ENCODE results near the gene ZNF575. TPM values are rescaled to one million over a fixed set of nuclear protein-coding genes. Genes with fewer than 3 reads are reported as not detected.
"Not testable (repeated sequence)": the region's sequence is repeated elsewhere in the genome, so short reads cannot be mapped to it uniquely, and the experiment has no call there.

The ZNF575 gene
- total RNA-seq, 1 experiment from 2014 or later, result 0.35 TPM

DNA sequence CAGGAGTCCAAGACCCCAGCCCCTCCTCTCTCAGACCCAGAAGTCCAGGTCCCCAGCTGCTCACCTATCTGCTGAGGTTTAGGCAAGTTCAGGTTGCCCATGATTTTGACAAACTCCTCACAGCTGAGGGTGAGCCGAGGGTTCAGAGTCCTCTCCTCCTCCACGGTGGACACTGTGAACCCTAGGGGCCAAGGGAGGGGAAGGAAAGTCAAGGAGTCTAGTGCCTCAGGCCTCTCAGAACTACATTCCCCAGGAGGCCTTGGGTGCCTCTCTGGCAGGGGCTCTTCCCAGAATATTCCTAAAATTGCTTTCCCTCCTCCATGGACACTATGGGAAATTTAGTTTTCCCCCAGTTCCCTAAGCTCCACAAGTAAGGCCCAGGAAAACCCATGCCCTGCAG, 25.1 kb upstream of the ZNF575 start:
- no peak for DNase-seq (ENCODE audit: extremely low read depth, low read depth)

DNA sequence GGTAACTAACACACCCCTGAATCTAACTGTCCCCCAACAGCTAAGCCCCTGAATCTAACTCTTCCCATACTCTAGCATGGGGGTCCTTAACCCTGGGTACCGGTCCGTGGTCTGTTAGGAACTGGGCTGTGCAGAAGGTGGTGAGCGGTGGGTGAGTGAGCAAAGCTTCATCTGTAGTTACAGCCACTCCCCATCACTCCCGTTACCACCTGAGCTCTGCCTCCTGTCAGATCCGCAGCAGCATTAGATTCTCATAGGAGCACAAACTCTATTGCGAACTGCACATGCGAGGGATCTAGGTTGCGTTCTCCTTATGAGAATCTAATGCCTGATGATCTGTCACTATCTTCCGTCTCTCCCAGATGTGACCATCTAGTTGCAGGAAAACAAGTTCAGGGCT, 22.3 kb upstream of the ZNF575 start:
- DNase-seq (ENCODE audit: extremely low read depth, low read depth), result no peak

DNA sequence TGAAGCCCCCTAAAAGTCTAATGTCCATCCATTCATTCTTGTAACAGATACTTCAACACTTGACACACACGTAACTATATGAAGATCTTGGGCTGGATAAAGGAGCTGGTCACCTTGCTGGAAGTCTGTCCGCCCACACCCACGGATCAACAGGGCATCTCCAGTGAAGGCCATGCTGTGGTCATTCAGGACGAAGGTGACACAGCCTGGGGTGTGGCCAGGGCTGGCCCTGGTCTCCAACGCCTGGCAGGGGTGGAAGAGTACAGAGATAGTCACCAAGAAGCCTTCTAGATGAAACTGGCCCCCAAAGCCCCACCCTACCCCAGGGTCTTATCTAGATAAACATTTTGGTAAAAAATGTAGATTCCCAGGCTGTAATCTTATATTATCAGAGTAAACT, 21.7 kb upstream of the ZNF575 start:
- DNase-seq (ENCODE audit: extremely low read depth, low read depth), result no peak

DNA sequence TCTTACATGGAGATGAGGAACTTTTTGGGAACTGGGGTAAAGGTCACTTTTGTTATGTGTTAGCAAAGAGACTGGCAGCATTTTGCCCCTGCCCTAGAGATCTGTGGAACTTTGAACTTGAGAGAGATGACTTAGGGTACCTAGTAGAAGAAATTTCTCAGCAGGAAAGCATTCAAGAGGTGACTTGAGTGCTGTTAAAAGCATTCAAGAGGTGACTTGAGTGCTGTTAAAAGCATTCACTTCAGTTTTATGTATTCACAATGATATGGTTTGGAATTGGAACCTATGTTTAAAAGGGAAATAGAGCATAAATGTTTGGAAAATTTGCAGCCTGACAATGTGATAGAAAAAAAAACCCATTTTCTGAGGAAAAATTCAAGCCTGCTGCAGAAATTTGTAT, 20.6 kb upstream of the ZNF575 start:
- DNase-seq (ENCODE audit: extremely low read depth, low read depth), result not testable (repeated sequence)

DNA sequence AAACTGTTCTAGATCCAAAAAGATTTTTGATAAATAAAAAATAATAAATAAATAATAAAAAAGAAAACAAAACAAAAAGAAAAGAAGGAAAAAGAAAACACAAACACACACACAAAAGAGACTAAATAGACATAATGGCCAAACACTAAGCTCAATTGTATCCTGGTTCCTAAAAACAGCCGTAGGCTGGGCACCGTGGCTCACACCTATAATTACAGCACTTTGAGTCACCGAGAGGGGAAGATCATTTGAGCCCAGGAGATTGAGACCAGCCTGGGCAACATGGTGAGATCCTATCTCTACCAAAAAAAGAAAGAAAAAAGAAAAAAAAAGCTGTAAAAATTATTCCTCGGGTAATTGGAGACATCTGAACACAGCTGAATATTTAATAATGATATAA, 14.9 kb upstream of the ZNF575 start:
- no peak for DNase-seq (ENCODE audit: extremely low read depth, low read depth)

DNA sequence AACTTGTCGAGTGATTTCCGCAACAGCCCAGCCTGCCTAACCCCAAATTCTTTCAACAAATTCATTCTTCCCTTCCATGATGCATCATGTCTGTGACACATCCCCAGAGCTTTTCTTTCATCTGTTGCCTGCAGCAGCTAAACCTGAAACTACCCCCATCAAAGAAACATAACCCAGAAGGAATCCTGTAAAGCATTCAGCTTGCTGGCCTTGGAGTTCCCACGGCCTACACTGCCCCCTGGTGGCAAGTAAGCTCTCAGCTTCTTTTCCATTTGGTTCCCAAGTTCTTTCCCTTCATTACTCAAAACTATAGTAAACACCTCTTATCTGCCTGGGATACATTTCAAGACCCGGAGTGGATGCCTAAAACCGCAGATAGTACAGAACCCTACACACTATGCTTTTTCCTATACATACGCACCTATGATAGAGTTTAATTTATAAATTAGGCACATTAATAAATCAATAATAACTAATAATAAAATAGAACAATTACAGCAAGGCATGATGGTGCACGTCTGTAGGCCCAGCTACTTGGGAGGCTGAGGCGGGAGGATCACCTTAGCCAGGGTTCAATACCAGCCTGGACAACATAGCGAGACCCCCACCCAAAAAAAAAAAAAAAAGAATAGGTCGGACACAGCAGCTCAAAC, 13.4 kb upstream of the ZNF575 start:
- DNase-seq (ENCODE audit: extremely low read depth, low read depth), result peak; percentile 75

DNA sequence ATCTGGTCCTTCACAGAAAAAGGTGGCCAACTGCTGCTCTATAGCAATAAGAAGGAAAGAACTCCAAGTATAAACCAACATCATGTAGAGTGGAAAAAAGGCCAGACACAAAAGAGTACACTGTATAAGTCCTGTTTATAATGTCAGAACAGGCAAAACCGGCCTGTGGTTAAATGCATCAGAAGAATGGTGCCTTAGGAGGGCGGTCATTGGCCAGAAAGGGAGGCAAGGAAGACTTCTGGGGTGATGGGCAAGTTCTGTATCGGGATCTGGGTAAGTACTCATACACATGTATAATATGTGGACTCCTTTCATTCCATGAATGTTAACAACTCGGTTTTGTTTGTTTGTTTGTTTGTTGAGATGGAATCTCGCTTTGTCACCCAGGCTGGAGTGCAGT, 10.1 kb upstream of the ZNF575 start:
- DNase-seq (ENCODE audit: extremely low read depth, low read depth), result no peak

DNA sequence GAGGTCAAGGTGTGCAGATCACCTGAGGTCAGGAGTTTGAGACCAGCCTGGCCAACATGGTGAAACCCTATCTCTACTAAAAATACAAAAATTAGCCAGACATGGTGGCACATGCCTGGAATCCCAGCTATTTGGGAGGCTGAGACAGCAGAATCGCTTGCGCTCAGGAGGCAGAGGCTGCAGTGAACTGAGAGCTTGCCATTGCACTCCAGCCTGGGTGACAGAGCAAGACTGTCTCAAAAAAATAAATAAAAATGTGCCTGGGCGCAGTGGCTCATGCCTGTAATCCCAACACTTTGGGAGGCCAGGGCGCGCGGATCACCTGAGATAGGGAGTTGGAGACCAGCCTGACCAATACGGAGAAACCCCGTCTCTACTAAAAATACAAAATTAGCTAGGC, 9.3 kb upstream of the ZNF575 start:
- DNase-seq (ENCODE audit: extremely low read depth, low read depth), result not testable (repeated sequence)

DNA sequence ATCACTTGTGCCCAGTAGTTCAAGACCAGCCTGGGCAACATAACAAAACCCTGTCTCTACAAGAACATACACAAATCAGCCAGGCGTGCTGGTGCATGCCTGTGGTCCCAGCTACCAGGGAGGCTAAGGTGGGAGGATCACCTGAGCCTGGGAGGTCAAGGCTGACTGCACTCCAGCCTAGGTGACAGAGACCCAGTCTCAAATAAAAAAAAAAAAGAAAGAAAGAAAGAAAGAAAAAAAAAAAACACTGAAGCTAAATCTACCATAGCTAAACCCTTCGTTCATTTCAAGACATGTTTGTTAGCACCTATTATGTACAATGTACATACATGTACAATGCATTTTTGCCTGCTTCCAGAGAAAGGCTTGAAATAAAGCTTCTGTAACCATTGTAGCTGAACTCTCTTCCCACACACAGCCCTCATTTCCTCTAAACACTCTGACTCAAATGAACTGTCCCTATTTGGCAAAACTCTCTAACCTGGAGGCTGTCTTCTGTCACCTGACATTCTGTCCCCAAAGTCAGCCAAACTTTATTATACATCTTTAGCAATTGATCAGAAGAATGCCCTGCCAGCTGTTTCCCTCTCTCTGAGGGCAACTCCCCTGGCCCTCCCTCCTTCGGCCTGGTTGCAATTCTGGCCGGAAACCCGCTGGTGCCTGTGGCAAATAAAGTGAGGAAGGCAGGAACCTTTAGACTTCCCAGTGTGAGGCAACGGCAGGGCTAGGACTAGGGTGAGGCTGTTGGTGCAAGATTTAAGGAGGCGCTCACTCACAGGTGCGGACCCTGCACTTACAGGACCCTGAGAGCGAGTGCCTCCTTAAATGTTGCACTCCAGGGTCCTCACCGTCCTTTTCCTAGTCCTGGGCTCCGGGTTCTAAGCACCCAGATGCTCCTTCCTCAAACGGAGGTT, 7.8 kb upstream of the ZNF575 start:
- no peak for DNase-seq (ENCODE audit: extremely low read depth, low read depth)

DNA sequence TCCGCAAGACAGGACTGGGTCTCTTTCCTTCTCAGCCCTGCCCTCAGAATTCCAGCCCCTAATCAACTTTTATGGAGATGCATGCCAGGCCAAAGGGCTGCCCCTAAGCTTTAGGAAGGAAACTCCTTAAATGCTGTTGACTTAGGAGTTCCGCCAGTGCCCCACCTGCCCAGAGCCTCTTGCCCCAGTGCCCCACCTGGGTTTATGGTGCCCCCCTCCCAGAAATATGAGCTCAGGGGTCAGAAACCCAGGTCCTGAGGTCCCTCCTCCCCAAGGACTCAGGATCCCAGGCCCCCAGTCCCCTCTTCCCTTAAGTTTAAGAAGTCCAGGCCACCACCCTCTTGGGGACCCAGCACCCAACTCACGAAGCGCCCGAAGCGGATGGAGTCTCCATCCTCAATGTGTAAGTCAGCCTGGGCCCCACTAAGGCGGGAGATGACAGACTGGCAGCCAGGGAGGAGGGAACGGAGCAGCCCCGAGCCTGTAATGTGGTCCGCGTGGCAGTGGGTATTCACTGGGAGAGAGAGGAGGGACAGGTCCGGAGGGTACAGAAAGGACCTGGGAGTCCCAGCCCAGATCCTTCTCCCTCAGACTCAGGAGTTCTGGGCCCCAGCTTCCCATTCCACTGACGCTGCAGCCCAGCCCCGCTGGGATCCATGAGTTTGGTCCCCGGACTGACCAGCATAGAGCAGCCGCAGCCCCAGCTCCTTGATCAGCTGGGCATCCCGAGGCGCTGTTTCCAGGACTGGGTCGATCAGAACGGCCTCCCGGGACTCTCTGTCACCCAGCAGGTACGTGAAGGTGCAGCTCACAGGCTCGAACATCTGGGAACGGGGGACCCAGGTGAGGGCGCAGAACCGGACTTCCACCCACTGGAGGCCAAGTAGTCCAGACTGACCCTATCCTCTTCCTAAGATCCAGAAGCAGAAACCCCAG, 6.9 kb upstream of the ZNF575 start:
- DNase-seq (ENCODE audit: extremely low read depth, low read depth), result no peak

DNA sequence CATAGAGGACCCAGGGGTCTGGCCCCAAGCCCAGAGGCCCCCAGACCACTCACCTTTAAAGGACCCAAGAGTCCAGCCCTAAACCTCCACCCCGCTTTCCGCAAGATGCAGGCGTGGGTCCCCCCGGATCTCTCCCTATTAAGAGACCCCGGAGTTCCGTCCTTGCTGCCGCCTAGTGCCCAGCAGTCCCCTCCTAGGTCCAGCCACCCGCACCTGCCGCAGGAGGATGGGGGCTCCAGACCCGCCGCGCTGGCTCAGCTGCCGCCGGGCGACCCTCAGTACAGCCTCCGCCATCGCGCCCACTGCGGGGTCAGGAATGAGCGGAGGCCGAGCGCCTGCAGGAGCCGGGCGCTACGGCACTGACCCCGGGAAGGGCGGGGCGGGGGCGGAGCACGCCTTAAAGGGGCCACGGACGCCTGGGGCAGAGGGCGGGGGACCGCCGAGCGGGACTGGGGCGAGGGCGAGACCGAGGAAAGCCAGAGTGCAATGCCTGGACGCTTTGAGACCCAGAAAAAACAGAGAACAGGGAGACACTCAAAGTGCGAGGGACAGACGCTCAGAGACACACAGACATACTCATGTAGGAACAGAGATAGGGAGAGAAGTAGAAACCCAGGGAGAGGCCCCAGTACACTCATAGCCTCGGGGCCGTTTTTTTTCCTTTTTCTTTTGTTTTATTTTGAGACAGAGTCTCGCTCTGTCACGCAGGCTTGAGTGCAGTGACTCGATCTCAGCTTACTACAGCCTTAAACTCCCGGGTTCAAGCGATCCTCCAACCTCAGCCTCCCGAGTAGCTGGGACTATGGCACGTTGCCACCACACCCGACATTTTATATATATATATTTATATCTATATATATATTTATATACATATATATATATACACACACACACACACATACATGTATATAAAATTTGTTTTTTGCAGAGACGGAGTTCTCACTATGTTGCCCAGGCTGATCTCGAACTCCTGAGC, 5.8 kb upstream of the ZNF575 start, which contains the start of gene ETHE1:
ETHE1 (minus strand) TSS at position 318 of the 976 bp plus-strand sequence; CDS start at position 294, 24 bp downstream.
- DNase-seq (ENCODE audit: extremely low read depth, low read depth), result peak; percentile 41

DNA sequence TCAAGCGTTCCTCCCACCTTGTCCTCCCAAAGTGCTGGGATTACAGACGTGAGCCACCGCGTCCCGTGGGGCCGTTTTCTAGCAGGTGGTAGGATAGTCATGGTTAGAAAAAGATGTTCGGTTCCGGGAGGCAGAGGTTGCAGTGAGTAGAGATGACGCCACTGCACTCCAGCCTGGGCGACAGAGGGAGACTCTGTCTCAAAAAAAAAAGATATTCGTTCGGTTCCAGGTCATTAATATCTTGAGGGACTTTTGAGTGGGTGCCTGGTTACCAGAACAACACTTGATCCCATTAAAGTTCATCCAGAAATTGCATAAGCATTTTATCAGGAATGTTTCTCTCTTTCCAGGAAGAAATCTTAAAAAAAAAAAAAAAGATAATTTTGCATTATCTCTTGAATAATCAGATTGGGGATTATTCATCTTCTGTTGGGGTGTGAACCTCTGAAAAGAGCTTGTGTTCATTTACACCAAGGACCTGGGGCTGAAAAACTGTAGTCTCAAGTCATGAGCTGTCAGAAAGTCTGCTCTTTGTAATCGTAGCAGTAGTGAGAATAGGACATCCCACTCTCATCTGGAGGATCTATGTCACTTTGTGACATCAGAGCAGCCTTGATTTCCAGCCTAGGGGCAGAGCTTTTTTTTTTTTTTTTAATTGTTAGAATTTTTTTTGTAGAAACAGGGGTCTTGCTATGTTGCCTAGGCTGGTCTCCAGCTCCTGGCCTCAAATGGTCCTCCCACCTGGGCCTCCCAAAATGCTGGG, 4.9 kb upstream of the ZNF575 start:
- no peak for DNase-seq (ENCODE audit: extremely low read depth, low read depth)

DNA sequence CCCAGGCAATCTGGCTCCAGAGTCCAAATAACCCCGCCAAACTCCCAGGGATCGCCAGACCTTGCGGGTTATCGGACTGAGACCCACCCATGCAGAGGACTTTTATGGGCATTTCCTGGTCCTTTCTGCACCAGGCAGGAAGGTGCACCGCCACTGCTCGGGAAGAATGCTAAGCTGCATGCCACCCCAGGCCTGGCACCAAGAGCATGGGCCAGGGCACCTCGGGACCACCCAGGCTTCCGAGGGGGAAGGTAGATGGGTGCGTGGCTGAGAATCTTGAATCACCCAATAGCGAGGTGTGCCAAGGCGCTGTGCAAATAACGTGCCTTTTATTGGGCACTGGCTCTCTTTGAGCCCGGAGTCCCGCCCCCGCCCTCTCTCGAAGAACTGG, 422 bp upstream of the ZNF575 start:
- DNase-seq (ENCODE audit: extremely low read depth, low read depth), result no peak

DNA sequence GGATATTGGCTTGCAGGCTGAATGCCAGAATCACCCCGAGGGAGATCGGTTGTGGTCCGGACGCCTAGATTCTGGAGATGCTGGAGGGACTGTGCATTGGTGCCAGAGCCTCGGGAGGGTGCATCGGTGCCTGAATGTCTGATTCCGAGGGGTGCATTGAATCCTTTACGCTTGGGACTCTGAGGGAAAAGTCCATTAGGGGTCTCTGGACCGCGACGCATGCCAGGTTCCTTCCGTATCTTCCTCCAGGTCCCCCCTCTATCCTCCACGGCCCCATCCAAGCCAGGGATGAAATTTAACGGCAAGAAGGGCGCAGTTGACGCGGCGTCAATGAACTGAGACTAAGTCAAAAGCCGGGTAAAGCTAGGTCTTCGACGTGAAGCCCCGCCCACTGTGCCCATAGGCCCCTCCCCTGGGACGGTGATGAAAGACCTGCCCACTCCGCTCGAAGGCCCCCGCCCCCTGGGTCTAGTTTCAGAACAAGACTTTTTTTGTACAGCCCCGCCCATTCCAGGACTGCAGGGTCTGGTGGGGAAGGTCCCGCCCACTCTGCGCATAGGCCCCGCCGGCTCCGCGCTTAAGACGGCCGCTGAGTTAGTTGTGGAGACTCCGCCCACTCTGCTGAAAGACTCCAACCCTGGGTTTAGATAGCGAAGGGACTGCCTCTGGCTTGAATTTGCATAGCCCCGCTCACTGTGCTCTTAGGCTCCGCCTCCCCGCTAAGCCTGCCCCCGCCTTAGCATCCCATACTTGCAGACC, 737 bp downstream of the ZNF575 start:
- peak; percentile 88 for DNase-seq (ENCODE audit: extremely low read depth, low read depth)

DNA sequence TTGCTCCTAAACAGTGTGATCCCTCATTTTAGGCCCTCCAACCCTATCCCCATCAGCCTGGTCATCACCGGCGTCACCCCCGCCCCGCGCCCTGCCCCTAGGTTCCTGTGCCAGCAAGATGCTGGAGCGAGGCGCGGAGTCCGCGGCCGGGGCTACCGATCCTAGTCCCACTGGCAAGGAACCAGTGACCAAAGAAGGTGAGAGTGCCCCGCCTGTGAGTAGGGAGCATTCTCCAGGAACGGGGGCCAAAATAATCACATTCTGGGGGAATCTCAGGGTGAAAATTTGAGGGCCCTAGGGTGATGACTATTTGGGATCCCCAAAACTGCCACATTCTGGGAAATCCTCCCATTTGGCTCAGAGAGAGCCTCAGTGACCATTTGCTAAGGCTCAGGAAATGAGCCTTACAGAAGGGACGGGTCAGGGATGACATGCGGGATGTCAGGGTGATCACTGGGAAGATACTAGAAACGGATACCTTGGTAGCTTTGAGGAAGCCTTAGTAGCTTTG, 1.4 kb downstream of the ZNF575 start:
- DNase-seq (ENCODE audit: extremely low read depth, low read depth), result no peak

DNA sequence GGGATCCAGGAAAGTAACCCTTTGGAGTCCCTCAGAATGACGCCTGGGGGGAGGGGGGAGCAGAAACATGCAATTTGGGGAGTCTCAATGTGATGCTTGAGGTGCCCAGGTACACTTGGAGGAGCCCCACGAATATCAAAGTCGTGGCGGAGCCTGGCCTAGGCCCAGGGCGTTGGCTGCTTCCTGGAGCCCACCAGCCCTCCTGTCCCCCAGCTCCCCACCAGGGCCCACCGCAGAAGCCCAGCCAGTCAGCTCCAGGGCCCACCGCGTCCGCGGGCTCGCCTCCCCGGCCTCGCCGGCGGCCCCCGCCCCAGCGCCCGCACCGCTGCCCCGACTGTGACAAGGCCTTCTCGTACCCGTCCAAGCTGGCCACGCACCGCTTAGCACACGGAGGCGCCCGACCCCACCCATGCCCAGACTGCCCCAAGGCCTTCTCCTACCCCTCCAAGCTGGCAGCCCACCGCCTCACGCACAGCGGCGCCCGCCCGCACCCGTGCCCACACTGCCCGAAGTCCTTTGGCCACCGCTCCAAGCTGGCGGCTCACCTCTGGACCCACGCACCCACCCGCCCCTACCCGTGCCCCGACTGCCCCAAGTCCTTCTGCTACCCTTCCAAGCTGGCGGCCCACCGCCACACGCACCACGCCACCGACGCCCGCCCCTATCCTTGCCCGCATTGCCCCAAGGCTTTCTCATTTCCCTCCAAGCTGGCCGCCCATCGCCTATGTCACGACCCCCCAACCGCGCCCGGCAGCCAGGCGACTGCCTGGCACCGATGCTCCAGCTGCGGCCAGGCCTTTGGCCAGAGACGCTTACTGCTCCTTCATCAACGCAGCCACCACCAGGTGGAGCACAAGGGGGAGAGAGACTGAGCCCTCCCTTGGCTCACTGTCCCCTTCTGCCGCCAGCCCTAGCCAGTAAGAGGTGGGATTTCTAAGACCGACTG, 2.1 kb downstream of the ZNF575 start:
- no peak for DNase-seq (ENCODE audit: extremely low read depth, low read depth)

DNA sequence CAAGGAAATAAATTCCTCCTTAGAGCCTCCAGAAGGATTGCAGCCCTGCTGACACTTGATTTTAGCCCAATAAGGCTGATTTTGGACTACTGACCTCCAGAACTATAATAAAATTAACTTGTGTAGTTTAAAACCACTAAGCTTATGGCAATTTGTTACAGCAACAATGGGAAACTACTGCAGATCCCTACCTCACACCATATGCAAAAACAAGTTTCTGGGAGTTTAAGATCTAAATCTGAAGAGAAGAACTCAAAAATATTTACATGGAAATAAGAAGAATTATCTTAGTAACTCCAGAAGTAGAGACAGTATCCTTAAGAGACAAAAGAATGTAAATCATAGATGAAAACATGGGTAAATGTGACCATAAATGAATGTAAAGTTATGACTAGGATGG, 5.9 kb downstream of the ZNF575 start:
- DNase-seq (ENCODE audit: extremely low read depth, low read depth), result no peak
